ENCODE results near the gene SARS2.
"Not testable (repeated sequence)": the region's sequence is repeated elsewhere in the genome, so short reads cannot be mapped to it uniquely, and the experiment has no call there.

SARS2 gene

GRCh38 chr19:38958301-38958700, 27.7 kb upstream of the SARS2 start:
- Histone ChIP-seq H3K4me3 (ENCODE audit: low read length) (no peak overlapping the region), H3K4me1 (ENCODE audit: insufficient read depth, low read length) (no peaks in the 10 kb centered on the region), H2AFZ (ENCODE audit: low read depth, low read length) (no peak overlapping the region), H3K9me3 (ENCODE audit: low read length) (no peaks in the 10 kb centered on the region), H3K36me3 (ENCODE audit: insufficient read depth, low read length) (no peaks in the 10 kb centered on the region), H3K27me3 (ENCODE audit: insufficient read depth, low read length) (no peaks in the 10 kb centered on the region)

- no peaks in the 10 kb centered on the region for H3K27me3 ChIP-seq (ENCODE audit: insufficient read depth, low read length)
- H3K4me1 ChIP-seq (ENCODE audit: insufficient read depth, low read length), result no peaks in the 10 kb centered on the region
- H3K36me3 ChIP-seq (ENCODE audit: insufficient read depth, low read length), result no peaks in the 10 kb centered on the region
- H3K4me3 ChIP-seq (ENCODE audit: low read length), result no peak overlapping the region
- H2AFZ ChIP-seq (ENCODE audit: low read depth, low read length), result no peak overlapping the region
- no peaks in the 10 kb centered on the region for H3K9me3 ChIP-seq (ENCODE audit: low read length)
Observed at GRCh38 chr19:38956264-38956663, 25.7 kb upstream of the SARS2 start.

GRCh38 chr19:38953677-38954076, 23.1 kb upstream of the SARS2 start:
- H3K27me3 ChIP-seq (ENCODE audit: insufficient read depth, low read length), result no peaks in the 10 kb centered on the region
- H3K9me3 ChIP-seq (ENCODE audit: low read length), result no peaks in the 10 kb centered on the region
- no peaks in the 10 kb centered on the region for H3K36me3 ChIP-seq (ENCODE audit: insufficient read depth, low read length)
- no peak overlapping the region for H3K4me3 ChIP-seq (ENCODE audit: low read length)
- no peak overlapping the region for H2AFZ ChIP-seq (ENCODE audit: low read depth, low read length)
- H3K4me1 ChIP-seq (ENCODE audit: insufficient read depth, low read length), result no peaks in the 10 kb centered on the region

GRCh38 chr19:38952395-38953165, 22.0 kb upstream of the SARS2 start:
- H3K4me3 ChIP-seq (ENCODE audit: low read length), result no peak overlapping the region
- H3K27me3 ChIP-seq (ENCODE audit: insufficient read depth, low read length), result no peaks in the 10 kb centered on the region
- H3K9me3 ChIP-seq (ENCODE audit: low read length), result no peaks in the 10 kb centered on the region
- no peaks in the 10 kb centered on the region for H3K36me3 ChIP-seq (ENCODE audit: insufficient read depth, low read length)
- H2AFZ ChIP-seq (ENCODE audit: low read depth, low read length), result no peak overlapping the region
- H3K4me1 ChIP-seq (ENCODE audit: insufficient read depth, low read length), result no peaks in the 10 kb centered on the region

- no peaks in the 10 kb centered on the region for H3K36me3 ChIP-seq (ENCODE audit: insufficient read depth, low read length)
- H3K4me1 ChIP-seq (ENCODE audit: insufficient read depth, low read length), result no peaks in the 10 kb centered on the region
- no peak overlapping the region for H2AFZ ChIP-seq (ENCODE audit: low read depth, low read length)
- peaks cover 2% of the 10 kb centered on the region for H3K27me3 ChIP-seq (ENCODE audit: insufficient read depth, low read length)
- no peak overlapping the region for H3K4me3 ChIP-seq (ENCODE audit: low read length)
- no peaks in the 10 kb centered on the region for H3K9me3 ChIP-seq (ENCODE audit: low read length)
Observed at GRCh38 chr19:38951187-38951586, 20.6 kb upstream of the SARS2 start.

- peaks cover 2% of the 10 kb centered on the region for H3K27me3 ChIP-seq (ENCODE audit: insufficient read depth, low read length)
- H3K4me1 ChIP-seq (ENCODE audit: insufficient read depth, low read length), result no peaks in the 10 kb centered on the region
- H3K4me3 ChIP-seq (ENCODE audit: low read length), result peak overlapping the region; percentile 40
- H3K9me3 ChIP-seq (ENCODE audit: low read length), result no peaks in the 10 kb centered on the region
- peak overlapping the region; percentile 57 for H2AFZ ChIP-seq (ENCODE audit: low read depth, low read length)
- H3K36me3 ChIP-seq (ENCODE audit: insufficient read depth, low read length), result no peaks in the 10 kb centered on the region
Observed at GRCh38 chr19:38949580-38950367, 19.2 kb upstream of the SARS2 start.

- H3K4me3 ChIP-seq (ENCODE audit: low read length), result no peak overlapping the region
- peaks cover 2% of the 10 kb centered on the region for H3K27me3 ChIP-seq (ENCODE audit: insufficient read depth, low read length)
- no peaks in the 10 kb centered on the region for H3K9me3 ChIP-seq (ENCODE audit: low read length)
- H2AFZ ChIP-seq (ENCODE audit: low read depth, low read length), result no peak overlapping the region
- H3K4me1 ChIP-seq (ENCODE audit: insufficient read depth, low read length), result no peaks in the 10 kb centered on the region
- no peaks in the 10 kb centered on the region for H3K36me3 ChIP-seq (ENCODE audit: insufficient read depth, low read length)
Observed at GRCh38 chr19:38946229-38947010, 15.9 kb upstream of the SARS2 start.

GRCh38 chr19:38945562-38946228, 15.1 kb upstream of the SARS2 start:
- Histone ChIP-seq H3K36me3 (ENCODE audit: insufficient read depth, low read length) (no peaks in the 10 kb centered on the region), H3K4me1 (ENCODE audit: insufficient read depth, low read length) (no peaks in the 10 kb centered on the region), H3K4me3 (ENCODE audit: low read length) (no peak overlapping the region), H3K9me3 (ENCODE audit: low read length) (no peaks in the 10 kb centered on the region), H3K27me3 (ENCODE audit: insufficient read depth, low read length) (peaks cover 2% of the 10 kb centered on the region), H2AFZ (ENCODE audit: low read depth, low read length) (no peak overlapping the region)

- H3K9me3 ChIP-seq (ENCODE audit: low read length), result no peaks in the 10 kb centered on the region
- H2AFZ ChIP-seq (ENCODE audit: low read depth, low read length), result no peak overlapping the region
- H3K27me3 ChIP-seq (ENCODE audit: insufficient read depth, low read length), result peaks cover 2% of the 10 kb centered on the region
- no peak overlapping the region for H3K4me3 ChIP-seq (ENCODE audit: low read length)
- H3K36me3 ChIP-seq (ENCODE audit: insufficient read depth, low read length), result no peaks in the 10 kb centered on the region
- H3K4me1 ChIP-seq (ENCODE audit: insufficient read depth, low read length), result no peaks in the 10 kb centered on the region
Observed at GRCh38 chr19:38944981-38945506, 14.5 kb upstream of the SARS2 start.

GRCh38 chr19:38942471-38943181, 12.1 kb upstream of the SARS2 start:
- no peak overlapping the region for H2AFZ ChIP-seq (ENCODE audit: low read depth, low read length)
- H3K4me3 ChIP-seq (ENCODE audit: low read length), result no peak overlapping the region
- H3K36me3 ChIP-seq (ENCODE audit: insufficient read depth, low read length), result no peaks in the 10 kb centered on the region
- peaks cover 2% of the 10 kb centered on the region for H3K27me3 ChIP-seq (ENCODE audit: insufficient read depth, low read length)
- H3K4me1 ChIP-seq (ENCODE audit: insufficient read depth, low read length), result no peaks in the 10 kb centered on the region
- no peaks in the 10 kb centered on the region for H3K9me3 ChIP-seq (ENCODE audit: low read length)

- Histone ChIP-seq H3K4me3 (ENCODE audit: low read length) (no peak overlapping the region), H2AFZ (ENCODE audit: low read depth, low read length) (no peak overlapping the region), H3K9me3 (ENCODE audit: low read length) (no peaks in the 10 kb centered on the region), H3K36me3 (ENCODE audit: insufficient read depth, low read length) (no peaks in the 10 kb centered on the region), H3K4me1 (ENCODE audit: insufficient read depth, low read length) (no peaks in the 10 kb centered on the region), H3K27me3 (ENCODE audit: insufficient read depth, low read length) (no peaks in the 10 kb centered on the region)
Observed at GRCh38 chr19:38941979-38942378, 11.4 kb upstream of the SARS2 start.

GRCh38 chr19:38941466-38941865, 10.9 kb upstream of the SARS2 start:
- H3K9me3 ChIP-seq (ENCODE audit: low read length); H3K4me1 ChIP-seq (ENCODE audit: insufficient read depth, low read length); H3K27me3 ChIP-seq (ENCODE audit: insufficient read depth, low read length); H2AFZ ChIP-seq (ENCODE audit: low read depth, low read length); H3K4me3 ChIP-seq (ENCODE audit: low read length); H3K36me3 ChIP-seq (ENCODE audit: insufficient read depth, low read length): not testable (repeated sequence)

All from neuron (in vitro differentiated cells).